ENCODE results near the gene DUSP18. TPM values are rescaled to one million over a fixed set of nuclear protein-coding genes. Genes with fewer than 3 reads are reported as not detected.

DUSP18 gene
- total RNA-seq, 3 donors from 2014 or later = 5.9 to 12.0 (median 8.0) TPM

DNA sequence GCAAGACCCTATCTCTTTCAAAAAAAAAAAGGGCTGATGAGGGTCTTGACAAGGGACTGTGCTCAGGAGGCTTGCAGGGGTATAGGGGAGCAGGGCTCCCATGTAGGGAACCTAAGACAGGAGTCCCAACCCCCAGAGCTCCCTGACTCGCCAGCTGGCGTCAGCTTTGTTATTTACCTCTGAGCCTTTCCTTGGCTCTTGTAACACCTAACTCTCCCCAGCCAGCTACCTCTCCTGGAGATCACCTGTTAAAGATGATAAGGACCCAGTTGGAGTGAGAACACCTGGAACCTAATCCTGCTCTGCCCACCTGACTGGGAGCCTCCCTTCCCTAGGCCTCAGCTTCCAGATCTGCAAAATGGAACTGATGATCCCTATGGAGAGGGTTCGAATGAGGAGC is 18.9 kb downstream of the DUSP18 start:
- Histone ChIP-seq H3K4me3 (no peak overlapping the region), H3K27me3 (no peaks in the 10 kb centered on the region), H3K4me1 (no peaks in the 10 kb centered on the region), H3K36me3 (no peaks in the 10 kb centered on the region), H3K27ac (no peak overlapping the region), H3K9me3 (no peaks in the 10 kb centered on the region)
- intact Hi-C loops (cut with DNase I; ENCODE audit: low total_unique reads) = no loop called here
- no peak for DNase-seq (ENCODE audit: low spot score in 2 of 2)
- TF ChIP-seq POLR2A (IDR thresholded peaks at IDR 0.05) (no peak), CTCF (IDR thresholded peaks at IDR 0.05) (no peak), POLR2AphosphoS5 (IDR thresholded peaks at IDR 0.05) (no peak)

DNA sequence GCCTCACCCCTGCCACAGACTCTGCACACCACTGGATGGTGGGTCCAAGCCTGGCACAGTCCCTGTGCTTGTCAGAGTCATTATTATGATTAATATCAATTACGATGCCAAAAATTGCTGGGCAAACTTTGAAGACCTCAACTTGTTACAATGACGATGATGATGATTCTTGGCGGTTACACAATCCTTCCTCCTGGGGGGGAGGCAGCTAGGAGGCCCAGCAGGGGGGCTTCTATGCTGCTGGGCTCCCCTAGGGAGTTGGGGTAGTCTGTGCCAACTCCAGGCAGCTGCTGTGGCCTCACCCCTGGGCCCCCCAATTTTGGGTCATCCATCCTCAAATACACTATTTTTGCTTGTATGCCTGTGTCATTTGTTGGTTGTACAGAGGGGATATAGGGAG is 20.1 kb downstream of the DUSP18 start:
- DNase-seq (ENCODE audit: low spot score in 2 of 2) = no peak
- no peaks in the 10 kb centered on the region for H3K4me1 ChIP-seq
- TF ChIP-seq POLR2AphosphoS5 (IDR thresholded peaks at IDR 0.05) (no peak), CTCF (IDR thresholded peaks at IDR 0.05) (no peak), POLR2A (IDR thresholded peaks at IDR 0.05) (no peak)
- no peak overlapping the region for H3K4me3 ChIP-seq
- no peak overlapping the region for H3K27ac ChIP-seq
- H3K9me3 ChIP-seq = no peaks in the 10 kb centered on the region
- intact Hi-C loops (cut with DNase I; ENCODE audit: low total_unique reads) = no loop called here
- H3K27me3 ChIP-seq = no peaks in the 10 kb centered on the region
- no peaks in the 10 kb centered on the region for H3K36me3 ChIP-seq

- H3K36me3 ChIP-seq = no peaks in the 10 kb centered on the region
- H3K27ac ChIP-seq = no peak overlapping the region
- H3K4me1 ChIP-seq = no peaks in the 10 kb centered on the region
- intact Hi-C loops (cut with DNase I; ENCODE audit: low total_unique reads) = no loop called here
- no peaks in the 10 kb centered on the region for H3K9me3 ChIP-seq
- H3K27me3 ChIP-seq = no peaks in the 10 kb centered on the region
- TF ChIP-seq POLR2AphosphoS5 (IDR thresholded peaks at IDR 0.05) = no peak
- TF ChIP-seq POLR2A (IDR thresholded peaks at IDR 0.05) = no peak
- no peak for TF ChIP-seq CTCF (IDR thresholded peaks at IDR 0.05)
- no peak overlapping the region for H3K4me3 ChIP-seq
- no peak for DNase-seq (ENCODE audit: low spot score in 2 of 2)
These were observed 21.0 kb downstream of the DUSP18 start for GRCh38 chr22:30646518-30647160.

- no peak overlapping the region for H3K4me3 ChIP-seq
- no peaks in the 10 kb centered on the region for H3K27me3 ChIP-seq
- no peak overlapping the region for H3K27ac ChIP-seq
- TF ChIP-seq POLR2A (IDR thresholded peaks at IDR 0.05) = no peak
- no peak for TF ChIP-seq CTCF (IDR thresholded peaks at IDR 0.05)
- TF ChIP-seq POLR2AphosphoS5 (IDR thresholded peaks at IDR 0.05) = no peak
- intact Hi-C loops (cut with DNase I; ENCODE audit: low total_unique reads) = loop anchor here (1.0 kb wide), 1 partner anchor 10 kb away; no protein-coding TSS in a partner anchor
- DNase-seq (ENCODE audit: low spot score in 2 of 2) = no peak
- no peaks in the 10 kb centered on the region for H3K9me3 ChIP-seq
- no peaks in the 10 kb centered on the region for H3K4me1 ChIP-seq
- no peaks in the 10 kb centered on the region for H3K36me3 ChIP-seq
These were observed 24.4 kb downstream of the DUSP18 start for GRCh38 chr22:30643055-30643875.

GRCh38 chr22:30640839-30641430 is 26.7 kb downstream of the DUSP18 start:
- H3K9me3 ChIP-seq = no peaks in the 10 kb centered on the region
- H3K27me3 ChIP-seq = no peaks in the 10 kb centered on the region
- no peak for DNase-seq (ENCODE audit: low spot score in 2 of 2)
- no peak overlapping the region for H3K4me3 ChIP-seq
- H3K27ac ChIP-seq = no peak overlapping the region
- no peaks in the 10 kb centered on the region for H3K36me3 ChIP-seq
- peaks cover 7 to 8% of the 10 kb centered on the region in 2 donors for H3K4me1 ChIP-seq
- intact Hi-C loops (cut with DNase I; ENCODE audit: low total_unique reads) = no loop called here
- TF ChIP-seq POLR2A (IDR thresholded peaks at IDR 0.05) (no peak), POLR2AphosphoS5 (IDR thresholded peaks at IDR 0.05) (no peak), CTCF (IDR thresholded peaks at IDR 0.05) (no peak)

All from breast epithelium (tissue), 4 donors.